ENCODE measurements around the gene SDCCAG8. TPM values are rescaled to one million over a fixed set of nuclear protein-coding genes. Genes with fewer than 3 reads are reported as not detected.
A peak's percentile ranks its signal among the peaks of the same experiment; 100 is the strongest.

SDCCAG8 gene
- polyA plus RNA-seq, 1 experiment = 34.1 TPM

GRCh38 chr1:243247901-243248300 is 7.9 kb upstream of the SDCCAG8 start:
- CTCF ChIA-PET = no interaction called here
- H3K27ac ChIP-seq (ENCODE audit: low read depth, low read length) = no peak overlapping the region

GRCh38 chr1:243249214-243249613 is 6.6 kb upstream of the SDCCAG8 start:
- H3K27me3 ChIP-seq (ENCODE audit: control insufficient read depth, insufficient read depth, low read length) = no peaks in the 10 kb centered on the region
- H3K27ac ChIP-seq (ENCODE audit: low read depth, low read length) = no peak overlapping the region
- TF ChIP-seq, protein P1, sequence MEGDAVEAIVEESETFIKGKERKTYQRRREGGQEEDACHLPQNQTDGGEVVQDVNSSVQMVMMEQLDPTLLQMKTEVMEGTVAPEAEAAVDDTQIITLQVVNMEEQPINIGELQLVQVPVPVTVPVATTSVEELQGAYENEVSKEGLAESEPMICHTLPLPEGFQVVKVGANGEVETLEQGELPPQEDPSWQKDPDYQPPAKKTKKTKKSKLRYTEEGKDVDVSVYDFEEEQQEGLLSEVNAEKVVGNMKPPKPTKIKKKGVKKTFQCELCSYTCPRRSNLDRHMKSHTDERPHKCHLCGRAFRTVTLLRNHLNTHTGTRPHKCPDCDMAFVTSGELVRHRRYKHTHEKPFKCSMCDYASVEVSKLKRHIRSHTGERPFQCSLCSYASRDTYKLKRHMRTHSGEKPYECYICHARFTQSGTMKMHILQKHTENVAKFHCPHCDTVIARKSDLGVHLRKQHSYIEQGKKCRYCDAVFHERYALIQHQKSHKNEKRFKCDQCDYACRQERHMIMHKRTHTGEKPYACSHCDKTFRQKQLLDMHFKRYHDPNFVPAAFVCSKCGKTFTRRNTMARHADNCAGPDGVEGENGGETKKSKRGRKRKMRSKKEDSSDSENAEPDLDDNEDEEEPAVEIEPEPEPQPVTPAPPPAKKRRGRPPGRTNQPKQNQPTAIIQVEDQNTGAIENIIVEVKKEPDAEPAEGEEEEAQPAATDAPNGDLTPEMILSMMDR (IDR thresholded peaks at IDR 0.05; ENCODE audit: low read depth, low read length) = no peak
- no peak overlapping the region for H3K4me3 ChIP-seq (ENCODE audit: low read depth, low read length)
- CTCF ChIA-PET = no interaction called here
- DNase-seq (ENCODE audit: low read depth, low spot score) = no peak
- no peaks in the 10 kb centered on the region for H3K9me3 ChIP-seq (ENCODE audit: control insufficient read depth, insufficient read depth, low read length)
- POLR2A ChIA-PET = no interaction called here

More at GRCh38 chr1:243247901-243248300, 7.9 kb upstream of the SDCCAG8 start:
- DNase-seq (ENCODE audit: low read depth, low spot score) = no peak
- POLR2A ChIA-PET = no interaction called here
- Histone ChIP-seq H3K27me3 (ENCODE audit: control insufficient read depth, insufficient read depth, low read length) (no peaks in the 10 kb centered on the region), H3K4me3 (ENCODE audit: low read depth, low read length) (no peak overlapping the region), H3K9me3 (ENCODE audit: control insufficient read depth, insufficient read depth, low read length) (no peaks in the 10 kb centered on the region)
- TF ChIP-seq, protein P1 (IDR thresholded peaks at IDR 0.05; ENCODE audit: low read depth, low read length) = no peak

- POLR2A ChIA-PET = interaction anchor here (0.7 kb wide), 1 partner anchor 1395 kb away, joined by 3 read pairs; no protein-coding TSS in a partner anchor
- no peaks in the 10 kb centered on the region for H3K27me3 ChIP-seq (ENCODE audit: control insufficient read depth, insufficient read depth, low read length)
These were observed 5.7 kb upstream of the SDCCAG8 start for GRCh38 chr1:243250102-243250501.

DNA sequence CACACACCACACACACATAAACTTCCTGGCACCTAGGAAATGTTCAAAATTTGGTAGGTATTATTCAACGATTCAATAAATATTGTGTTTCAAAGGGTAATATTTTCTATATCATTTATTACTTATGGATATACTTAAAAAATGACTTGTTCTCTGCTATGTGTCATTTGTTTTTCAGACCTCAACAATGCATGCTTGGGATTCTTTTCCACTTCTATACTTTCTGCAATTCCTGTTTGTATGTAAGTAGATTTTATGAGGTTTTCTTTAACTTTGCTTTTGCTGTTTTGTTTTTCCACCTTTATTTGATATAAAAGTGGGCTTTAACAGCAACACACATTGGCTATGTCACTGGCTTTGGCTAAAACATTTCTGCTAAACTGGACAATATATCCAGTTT is 4.3 kb upstream of the SDCCAG8 start:
- Histone ChIP-seq H3K27me3 (ENCODE audit: control insufficient read depth, insufficient read depth, low read length) (no peaks in the 10 kb centered on the region), H3K4me3 (ENCODE audit: low read depth, low read length) (peak overlapping the region; percentile 88), H3K9me3 (ENCODE audit: control insufficient read depth, insufficient read depth, low read length) (no peaks in the 10 kb centered on the region; the same call in 1 of the 2 replicates), H3K27ac (ENCODE audit: low read depth, low read length) (no peak overlapping the region)
- DNase-seq (ENCODE audit: low read depth, low spot score) = no peak
- TF ChIP-seq, protein P1 (IDR thresholded peaks at IDR 0.05; ENCODE audit: low read depth, low read length) = no peak
- CTCF ChIA-PET = no interaction called here
- POLR2A ChIA-PET = no interaction called here

More at GRCh38 chr1:243250102-243250501, 5.7 kb upstream of the SDCCAG8 start:
- CTCF ChIA-PET = no interaction called here
- Histone ChIP-seq H3K4me3 (ENCODE audit: low read depth, low read length) (no peak overlapping the region), H3K9me3 (ENCODE audit: control insufficient read depth, insufficient read depth, low read length) (no peaks in the 10 kb centered on the region; the same call in 1 of the 2 replicates), H3K27ac (ENCODE audit: low read depth, low read length) (no peak overlapping the region)
- TF ChIP-seq, protein P1 (IDR thresholded peaks at IDR 0.05; ENCODE audit: low read depth, low read length) = no peak
- no peak for DNase-seq (ENCODE audit: low read depth, low spot score)

DNA sequence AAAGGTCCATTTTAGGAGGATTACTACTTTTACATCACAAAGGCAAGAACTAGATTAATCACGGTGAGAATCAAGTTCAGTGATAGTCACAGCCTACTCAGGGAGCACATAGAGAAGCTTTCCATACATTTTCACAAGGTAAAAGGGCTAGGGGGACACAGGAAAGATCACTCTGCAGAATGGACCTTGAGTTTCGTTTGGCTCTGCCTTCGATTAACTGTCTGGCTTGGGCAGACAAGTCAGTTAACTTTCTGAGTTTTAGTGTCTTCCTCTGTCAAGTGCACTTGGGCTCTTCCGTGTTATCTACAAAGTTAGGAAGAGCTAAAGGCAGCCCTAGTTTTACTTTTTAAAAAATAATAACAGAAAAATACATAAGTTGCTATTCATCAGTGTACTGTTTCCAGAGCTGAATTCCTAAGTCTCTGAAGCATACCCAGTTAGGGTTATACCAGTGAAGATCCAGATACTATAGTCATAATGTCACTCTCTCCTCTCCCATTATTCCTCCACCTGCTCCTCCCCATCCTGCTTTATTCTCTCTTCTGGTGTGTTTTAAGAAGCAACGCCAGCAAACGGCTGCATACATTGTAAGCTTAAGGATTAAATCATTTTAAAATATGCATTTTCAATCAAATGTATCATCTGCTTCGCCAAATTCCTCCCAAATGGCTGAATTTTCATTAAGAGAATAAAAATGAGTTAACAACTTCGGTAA is 2.5 kb upstream of the SDCCAG8 start:
- TF ChIP-seq, protein P1 (IDR thresholded peaks at IDR 0.05; ENCODE audit: low read depth, low read length) = no peak
- Histone ChIP-seq H3K4me3 (ENCODE audit: low read depth, low read length) (peak overlapping the region; percentile 88), H3K27ac (ENCODE audit: low read depth, low read length) (peak overlapping the region; percentile 23), H3K27me3 (ENCODE audit: control insufficient read depth, insufficient read depth, low read length) (no peaks in the 10 kb centered on the region), H3K9me3 (ENCODE audit: control insufficient read depth, insufficient read depth, low read length) (no peaks in the 10 kb centered on the region; the same call in 1 of the 2 replicates)
- DNase-seq (ENCODE audit: low read depth, low spot score) = no peak
- CTCF ChIA-PET = interaction anchor here (1.3 kb wide), 1 partner anchor 71 kb away, joined by 3 read pairs; no protein-coding TSS in a partner anchor
- POLR2A ChIA-PET = interaction anchor here (2.5 kb wide), 1 partner anchor 19 kb away, joined by 12 read pairs; no protein-coding TSS in a partner anchor
